ENCODE data around the gene HPS6. TPM values are rescaled to one million over a fixed set of nuclear protein-coding genes. Genes with fewer than 3 reads are reported as not detected.

The HPS6 gene
- polyA plus RNA-seq, 3 donors, result 2.9 to 27.3 (median 23.6) TPM

- Mint-ChIP-seq H3K4me3 (no peak overlapping the region), H3K36me3 (peaks cover 2 to 11% of the 10 kb centered on the region in 2 donors), H3K27me3 (ENCODE audit: low read depth in 3 of 3) (peaks cover 0 to 2% (median 0%) of the 10 kb centered on the region in 3 donors), H3K9me3 (no peaks in the 10 kb centered on the region), H3K27ac (peak overlapping the region in 1 of 7 donors; percentile 5), H3K4me1 (peaks cover 2% of the 10 kb centered on the region)
- no peak for DNase-seq
- Histone ChIP-seq H3K79me2 (ENCODE audit: insufficient read depth, low read length) (no peaks in the 10 kb centered on the region), H3K27ac (ENCODE audit: low read depth in 1 of 2, low read length in 2 of 2) (no peak overlapping the region), H3K4me2 (replicated peaks; ENCODE audit: extremely low read depth, low read length, poor library complexity, severe bottlenecking) (no peak overlapping the region), H3K4me3 (replicated peaks in 1 of 3; ENCODE audit: low read depth in 2 of 3, low read length in 3 of 3) (no peak overlapping the region), H3K36me3 (replicated peaks in 1 of 2; ENCODE audit: control insufficient read depth in 1 of 2, insufficient read depth in 2 of 2, low read length in 2 of 2) (no peaks in the 10 kb centered on the region), H3K9me3 (replicated peaks in 1 of 2; ENCODE audit: control insufficient read depth in 1 of 2, insufficient read depth in 1 of 2, low read length in 2 of 2) (no peaks in the 10 kb centered on the region), H2AFZ (ENCODE audit: insufficient read depth, low read depth, low read length, poor library complexity, severe bottlenecking) (no peak overlapping the region), H4K20me1 (ENCODE audit: insufficient read depth, low read length) (no peaks in the 10 kb centered on the region), H3K9ac (ENCODE audit: insufficient read depth, low read length, poor library complexity, severe bottlenecking) (no peak overlapping the region), H3K4me1 (ENCODE audit: control insufficient read depth in 1 of 2, insufficient read depth in 2 of 2, low read length in 2 of 2) (peaks cover 0 to 5% of the 10 kb centered on the region in 2 donors), H3K27me3 (ENCODE audit: control insufficient read depth in 2 of 2, insufficient read depth in 2 of 2, low read length in 2 of 2) (no peaks in the 10 kb centered on the region)
- WGBS (ENCODE audit: insufficient coverage), result no CpG with 5 or more reads among the region's 2 CpGs
- intact Hi-C loops (cut with micrococcal nuclease), result no loop called here
- no peak for TF ChIP-seq CTCF (IDR thresholded peaks at IDR 0.05)
Observed at GRCh38 chr10:102090772-102091171, 25.6 kb downstream of the HPS6 start.

DNA sequence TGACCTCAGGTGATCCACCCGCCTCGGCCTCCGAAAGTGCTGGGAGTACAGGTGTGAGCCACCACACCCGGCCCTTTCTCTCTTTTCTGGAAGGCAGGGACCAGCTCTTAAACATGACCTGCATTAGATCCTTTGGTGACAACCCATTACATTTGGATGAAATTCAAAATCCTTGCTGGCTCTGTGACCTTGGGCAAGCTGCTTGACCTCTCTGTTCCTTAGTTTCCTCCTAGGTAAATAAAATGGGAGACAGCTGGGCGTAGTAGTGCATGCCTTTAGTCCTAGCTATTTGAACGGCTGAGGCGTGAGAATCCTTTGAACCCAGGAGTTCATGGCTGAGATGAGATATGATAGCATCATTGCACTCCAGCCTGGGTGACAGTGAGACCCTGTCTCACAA, 31.3 kb downstream of the HPS6 start:
- no peak overlapping the region for H3K9ac ChIP-seq (ENCODE audit: insufficient read depth, low read length, poor library complexity, severe bottlenecking)
- Mint-ChIP-seq H3K27ac (no peak overlapping the region), H3K9me3 (no peaks in the 10 kb centered on the region), H3K27me3 (ENCODE audit: low read depth in 3 of 3) (peaks cover 0 to 3% (median 0%) of the 10 kb centered on the region in 3 donors), H3K36me3 (peaks cover 6 to 23% of the 10 kb centered on the region in 2 donors), H3K4me3 (no peak overlapping the region), H3K4me1 (no peaks in the 10 kb centered on the region)
- intact Hi-C loops (cut with micrococcal nuclease), result no loop called here
- no peak overlapping the region for H3K4me3 ChIP-seq (replicated peaks in 1 of 3; ENCODE audit: low read depth in 2 of 3, low read length in 3 of 3)
- H3K27me3 ChIP-seq (ENCODE audit: control insufficient read depth in 2 of 2, insufficient read depth in 2 of 2, low read length in 2 of 2), result no peaks in the 10 kb centered on the region
- WGBS (ENCODE audit: insufficient coverage), result 93% methylated on average over 4 of the region's 7 CpGs
- peaks cover 0 to 2% of the 10 kb centered on the region in 2 donors for H3K36me3 ChIP-seq (replicated peaks in 1 of 2; ENCODE audit: control insufficient read depth in 1 of 2, insufficient read depth in 2 of 2, low read length in 2 of 2)
- H3K4me1 ChIP-seq (ENCODE audit: control insufficient read depth in 1 of 2, insufficient read depth in 2 of 2, low read length in 2 of 2), result no peaks in the 10 kb centered on the region
- H3K9me3 ChIP-seq (replicated peaks in 1 of 2; ENCODE audit: control insufficient read depth in 1 of 2, insufficient read depth in 1 of 2, low read length in 2 of 2), result no peaks in the 10 kb centered on the region
- H3K79me2 ChIP-seq (ENCODE audit: insufficient read depth, low read length), result no peaks in the 10 kb centered on the region
- no peaks in the 10 kb centered on the region for H4K20me1 ChIP-seq (ENCODE audit: insufficient read depth, low read length)
- no peak overlapping the region for H3K4me2 ChIP-seq (replicated peaks; ENCODE audit: extremely low read depth, low read length, poor library complexity, severe bottlenecking)
- no peak for TF ChIP-seq CTCF (IDR thresholded peaks at IDR 0.05)
- no peak overlapping the region for H3K27ac ChIP-seq (ENCODE audit: low read depth in 1 of 2, low read length in 2 of 2)
- H2AFZ ChIP-seq (ENCODE audit: insufficient read depth, low read depth, low read length, poor library complexity, severe bottlenecking), result no peak overlapping the region
- DNase-seq, result no peak

Data from CD14-positive monocyte (primary cell).